Measurements from ENCODE around the gene PDE1C.
A peak's percentile ranks its signal among the peaks of the same experiment; 100 is the strongest.

DNA sequence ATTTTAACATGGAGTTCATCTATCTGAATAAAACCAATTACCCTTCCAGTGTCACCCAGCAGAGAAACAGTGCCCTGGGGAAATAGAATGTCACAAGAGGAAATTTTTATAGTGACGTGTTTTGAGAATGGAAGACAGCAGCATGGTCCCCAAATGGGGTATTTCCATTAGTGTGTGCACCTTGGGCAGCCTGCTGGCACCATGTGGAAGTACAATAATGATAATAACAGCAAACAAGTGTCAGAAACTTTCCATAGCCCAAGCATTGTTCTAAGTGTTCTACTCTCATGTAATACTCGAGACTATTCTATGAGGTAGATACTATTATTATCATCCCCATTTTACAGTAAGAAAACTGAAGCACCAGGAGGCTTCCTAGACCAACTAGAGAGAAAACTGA, 2.2 kb upstream of the PDE1C start:
- TF ChIP-seq, protein P1, sequence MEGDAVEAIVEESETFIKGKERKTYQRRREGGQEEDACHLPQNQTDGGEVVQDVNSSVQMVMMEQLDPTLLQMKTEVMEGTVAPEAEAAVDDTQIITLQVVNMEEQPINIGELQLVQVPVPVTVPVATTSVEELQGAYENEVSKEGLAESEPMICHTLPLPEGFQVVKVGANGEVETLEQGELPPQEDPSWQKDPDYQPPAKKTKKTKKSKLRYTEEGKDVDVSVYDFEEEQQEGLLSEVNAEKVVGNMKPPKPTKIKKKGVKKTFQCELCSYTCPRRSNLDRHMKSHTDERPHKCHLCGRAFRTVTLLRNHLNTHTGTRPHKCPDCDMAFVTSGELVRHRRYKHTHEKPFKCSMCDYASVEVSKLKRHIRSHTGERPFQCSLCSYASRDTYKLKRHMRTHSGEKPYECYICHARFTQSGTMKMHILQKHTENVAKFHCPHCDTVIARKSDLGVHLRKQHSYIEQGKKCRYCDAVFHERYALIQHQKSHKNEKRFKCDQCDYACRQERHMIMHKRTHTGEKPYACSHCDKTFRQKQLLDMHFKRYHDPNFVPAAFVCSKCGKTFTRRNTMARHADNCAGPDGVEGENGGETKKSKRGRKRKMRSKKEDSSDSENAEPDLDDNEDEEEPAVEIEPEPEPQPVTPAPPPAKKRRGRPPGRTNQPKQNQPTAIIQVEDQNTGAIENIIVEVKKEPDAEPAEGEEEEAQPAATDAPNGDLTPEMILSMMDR (conservative IDR thresholded peaks at IDR 0.05; ENCODE audit: low read depth, low read length), result peak; percentile 36
- TF ChIP-seq EZH2phosphoT487 (IDR thresholded peaks at IDR 0.05; ENCODE audit: borderline replicate concordance, low read length), result no peak
- no peak for TF ChIP-seq EZH2 (IDR thresholded peaks at IDR 0.05; ENCODE audit: low read length, unreplicated experiment)
